Type B pancreatic cell (in vitro differentiated cells): ENCODE measurements around the gene CHD5. TPM values are rescaled to one million over a fixed set of nuclear protein-coding genes. Genes with fewer than 3 reads are reported as not detected.
A peak's percentile ranks its signal among the peaks of the same experiment; 100 is the strongest.

ENCODE experiments used
- DNase-seq: peaks from one replicate; pipeline ENCODE4 v3.0.0; 2021; ENCODE audit warnings: mixed read lengths; ENCODE audit not compliant: unreplicated experiment; ENCODE audit errors: extremely low spot score
- H3K27ac Mint-ChIP-seq: 2 replicates; pipeline ENCODE4 v1.8.0; 2021; ENCODE audit warnings: mild to moderate bottlenecking, mixed read lengths
- H3K27me3 Mint-ChIP-seq: 2 replicates; pipeline ENCODE4 v1.8.0; 2021; ENCODE audit warnings: mixed read lengths
- H3K36me3 Mint-ChIP-seq: 2 replicates; pipeline ENCODE4 v1.8.0; 2021; ENCODE audit warnings: mixed read lengths
- H3K4me1 Mint-ChIP-seq: one replicate; pipeline ENCODE4 v1.8.0; 2021; ENCODE audit warnings: mixed read lengths; ENCODE audit not compliant: unreplicated experiment
- H3K4me3 Mint-ChIP-seq: 2 replicates; pipeline ENCODE4 v1.8.0; 2021; ENCODE audit warnings: mild to moderate bottlenecking, mixed read lengths
- H3K9me3 Mint-ChIP-seq: 2 replicates; pipeline ENCODE4 v1.8.0; 2021; ENCODE audit warnings: mixed read lengths
- total RNA-seq: library from RNA; stranded (reverse); gene quantifications from 2 replicates; pipeline ENCODE4 v1.2.1, GENCODE V29; 2021; ENCODE audit warnings: low replicate concordance
- TF ChIP-seq, protein P1 (sequence below): fragments of 200-600 bp; sonication (generic); conservative IDR thresholded peaks from 2 replicates; pipeline ENCODE4 v1.5.0; 2021; ENCODE audit warnings: antibody characterized with exemption, mild to moderate bottlenecking

Gene CHD5
- total RNA-seq, 1 donor from 2014 or later, result 0.70 TPM

- peaks cover 65% of the 10 kb centered on the region for H3K27me3 Mint-ChIP-seq
- TF ChIP-seq, protein P1, sequence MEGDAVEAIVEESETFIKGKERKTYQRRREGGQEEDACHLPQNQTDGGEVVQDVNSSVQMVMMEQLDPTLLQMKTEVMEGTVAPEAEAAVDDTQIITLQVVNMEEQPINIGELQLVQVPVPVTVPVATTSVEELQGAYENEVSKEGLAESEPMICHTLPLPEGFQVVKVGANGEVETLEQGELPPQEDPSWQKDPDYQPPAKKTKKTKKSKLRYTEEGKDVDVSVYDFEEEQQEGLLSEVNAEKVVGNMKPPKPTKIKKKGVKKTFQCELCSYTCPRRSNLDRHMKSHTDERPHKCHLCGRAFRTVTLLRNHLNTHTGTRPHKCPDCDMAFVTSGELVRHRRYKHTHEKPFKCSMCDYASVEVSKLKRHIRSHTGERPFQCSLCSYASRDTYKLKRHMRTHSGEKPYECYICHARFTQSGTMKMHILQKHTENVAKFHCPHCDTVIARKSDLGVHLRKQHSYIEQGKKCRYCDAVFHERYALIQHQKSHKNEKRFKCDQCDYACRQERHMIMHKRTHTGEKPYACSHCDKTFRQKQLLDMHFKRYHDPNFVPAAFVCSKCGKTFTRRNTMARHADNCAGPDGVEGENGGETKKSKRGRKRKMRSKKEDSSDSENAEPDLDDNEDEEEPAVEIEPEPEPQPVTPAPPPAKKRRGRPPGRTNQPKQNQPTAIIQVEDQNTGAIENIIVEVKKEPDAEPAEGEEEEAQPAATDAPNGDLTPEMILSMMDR, result no peak
- peaks cover 3% of the 10 kb centered on the region for H3K4me1 Mint-ChIP-seq
- no peak for DNase-seq
- no peak overlapping the region for H3K27ac Mint-ChIP-seq
- no peaks in the 10 kb centered on the region for H3K9me3 Mint-ChIP-seq
- H3K36me3 Mint-ChIP-seq, result no peaks in the 10 kb centered on the region
- H3K4me3 Mint-ChIP-seq, result no peak overlapping the region
Observed at GRCh38 chr1:6165441-6165985, 14.6 kb downstream of the CHD5 start.

- Mint-ChIP-seq H3K27ac (no peak overlapping the region), H3K4me1 (peaks cover 3% of the 10 kb centered on the region), H3K36me3 (no peaks in the 10 kb centered on the region), H3K27me3 (peaks cover 65% of the 10 kb centered on the region), H3K9me3 (no peaks in the 10 kb centered on the region), H3K4me3 (no peak overlapping the region)
- TF ChIP-seq, protein P1, result no peak
- no peak for DNase-seq
Observed at GRCh38 chr1:6165027-6165426, 15.1 kb downstream of the CHD5 start.

GRCh38 chr1:6163973-6164617 lies 16.0 kb downstream of the CHD5 start:
- DNase-seq, result no peak
- TF ChIP-seq, protein P1, result no peak

DNA sequence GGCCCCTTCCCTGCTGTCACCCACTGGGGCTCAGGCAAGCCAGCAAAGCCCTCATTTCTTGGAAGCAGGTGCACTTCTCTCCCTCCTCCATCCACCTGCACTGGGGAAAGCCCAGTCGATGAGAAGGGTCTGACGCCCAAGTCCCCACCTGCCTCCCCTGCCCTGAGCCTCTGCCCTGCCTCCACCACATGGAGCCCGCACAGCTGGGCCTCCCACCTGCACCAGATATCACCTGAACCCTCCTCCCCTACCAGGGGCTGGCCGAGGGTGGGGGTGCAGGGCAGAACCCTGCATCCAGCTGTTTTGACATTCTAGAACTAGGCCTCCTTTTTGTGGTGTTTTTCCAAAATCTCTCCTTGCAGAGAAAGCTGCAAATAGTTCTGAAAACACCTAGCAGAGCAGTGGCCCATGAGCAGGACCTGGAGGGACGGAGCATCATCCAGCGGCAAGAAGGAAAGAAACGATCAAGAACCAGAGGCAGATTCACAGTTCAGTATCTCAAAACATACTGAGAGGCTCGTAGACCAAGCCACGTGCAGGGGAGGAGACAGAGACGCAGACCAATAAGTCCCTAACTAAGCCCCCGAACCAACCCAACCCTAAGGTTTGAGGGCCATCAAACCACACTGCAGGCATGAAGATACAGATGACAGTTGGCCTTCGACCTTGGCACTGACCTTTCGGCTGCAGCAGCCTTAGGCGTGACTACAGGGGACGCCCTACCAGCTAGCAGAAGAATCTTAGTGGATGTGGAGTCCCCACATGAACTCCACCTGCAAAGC lies 16.7 kb downstream of the CHD5 start:
- H3K9me3 Mint-ChIP-seq, result no peaks in the 10 kb centered on the region
- H3K27ac Mint-ChIP-seq, result no peak overlapping the region
- H3K27me3 Mint-ChIP-seq, result peaks cover 66% of the 10 kb centered on the region
- DNase-seq, result no peak
- H3K4me1 Mint-ChIP-seq, result peaks cover 3% of the 10 kb centered on the region
- TF ChIP-seq, protein P1, result no peak
- H3K36me3 Mint-ChIP-seq, result no peaks in the 10 kb centered on the region
- H3K4me3 Mint-ChIP-seq, result no peak overlapping the region

More at GRCh38 chr1:6163973-6164617, 16.0 kb downstream of the CHD5 start:
- no peaks in the 10 kb centered on the region for H3K36me3 Mint-ChIP-seq
- H3K4me1 Mint-ChIP-seq, result peaks cover 3% of the 10 kb centered on the region
- H3K27me3 Mint-ChIP-seq, result peaks cover 65% of the 10 kb centered on the region
- H3K27ac Mint-ChIP-seq, result no peak overlapping the region
- no peak overlapping the region for H3K4me3 Mint-ChIP-seq
- H3K9me3 Mint-ChIP-seq, result no peaks in the 10 kb centered on the region

GRCh38 chr1:6162773-6163172 lies 17.3 kb downstream of the CHD5 start:
- Mint-ChIP-seq H3K4me1 (peaks cover 3% of the 10 kb centered on the region), H3K36me3 (no peaks in the 10 kb centered on the region), H3K4me3 (no peak overlapping the region), H3K27ac (no peak overlapping the region), H3K9me3 (no peaks in the 10 kb centered on the region), H3K27me3 (peaks cover 66% of the 10 kb centered on the region)
- no peak for DNase-seq
- TF ChIP-seq, protein P1, result peak; percentile 40
